HG03139 (cell line): ENCODE results near the gene EID2.

Experiments used
- ATAC-seq: cut with Tn5 transposase; IDR thresholded peaks from one replicate; pipeline ENCODE4 v1.9.1; 2021; ENCODE audit not compliant: unreplicated experiment

The EID2 gene

GRCh38 chr19:39539165-39539517 lies 820 bp downstream of the EID2 start:
- ATAC-seq = no peak

GRCh38 chr19:39533791-39534190 lies 6.2 kb downstream of the EID2 start:
- ATAC-seq = no peak

GRCh38 chr19:39533003-39533512 lies 6.9 kb downstream of the EID2 start:
- no peak for ATAC-seq

- ATAC-seq = peak; percentile 87
These were observed 7.5 kb downstream of the EID2 start, which contains the start of gene EID2B for GRCh38 chr19:39532233-39533002. TSS of gene EID2B (minus strand) at chr19:39532852. CDS start at chr19:39532802, 50 bp downstream.

GRCh38 chr19:39531834-39532232 lies 8.1 kb downstream of the EID2 start:
- no peak for ATAC-seq

GRCh38 chr19:39525205-39525604 lies 14.8 kb downstream of the EID2 start:
- ATAC-seq = no peak

GRCh38 chr19:39524495-39524894 lies 15.5 kb downstream of the EID2 start:
- no peak for ATAC-seq

- ATAC-seq = no peak
These were observed 19.1 kb downstream of the EID2 start for GRCh38 chr19:39520541-39521484.

GRCh38 chr19:39518975-39519374 lies 21.0 kb downstream of the EID2 start:
- ATAC-seq = no peak

- ATAC-seq = no peak
These were observed 21.5 kb downstream of the EID2 start for GRCh38 chr19:39518458-39518857.

GRCh38 chr19:39517432-39517831 lies 22.5 kb downstream of the EID2 start:
- ATAC-seq = no peak

GRCh38 chr19:39516270-39516669 lies 23.7 kb downstream of the EID2 start:
- ATAC-seq = no peak

GRCh38 chr19:39515551-39516191 lies 24.3 kb downstream of the EID2 start:
- ATAC-seq = no peak

GRCh38 chr19:39514840-39515550 lies 25.0 kb downstream of the EID2 start, which contains the start of gene SELENOV:
TSS of gene SELENOV (plus strand) at chr19:39515139. CDS start at chr19:39515213, 74 bp downstream.
- ATAC-seq = no peak

GRCh38 chr19:39512988-39513387 lies 27.0 kb downstream of the EID2 start:
- no peak for ATAC-seq

- no peak for ATAC-seq
These were observed 30.7 kb downstream of the EID2 start for GRCh38 chr19:39509233-39509632.

- ATAC-seq = no peak
These were observed 31.3 kb downstream of the EID2 start for GRCh38 chr19:39508629-39509028.

GRCh38 chr19:39507715-39508364 lies 32.1 kb downstream of the EID2 start:
- ATAC-seq = no peak

GRCh38 chr19:39506944-39507714 lies 32.8 kb downstream of the EID2 start:
- no peak for ATAC-seq
